SK-N-SH treated with all-trans-retinoic acid at 6 μM for 48 hours (cell line): ENCODE measurements around the gene TMEM138.

Experiments used
- ATAC-seq: fragments of 200-7000 bp; cut with Tn5 transposase; 3 replicates; pipeline ENCODE4 v1.9.1; 2020; ENCODE audit warnings: mild to moderate bottlenecking, moderate library complexity
- ARNTL ChIP-seq: fragments of 450-650 bp; formaldehyde crosslinking; IDR thresholded peaks from 2 replicates; pipeline ENCODE4 v1.5.0; 2020; ENCODE audit warnings: low read depth, mild to moderate bottlenecking, moderate library complexity, borderline replicate concordance
- BACH2 ChIP-seq: fragments of 250-450 bp; sonication (Bioruptor Pico); IDR thresholded peaks from 2 replicates; pipeline ENCODE4 v1.9.0; 2021; ENCODE audit warnings: mild to moderate bottlenecking, borderline replicate concordance
- CSDC2 ChIP-seq: fragments of 250-450 bp; sonication (Bioruptor Pico); IDR thresholded peaks from 2 replicates; pipeline ENCODE4 v1.5.0; 2020; ENCODE audit warnings: mild to moderate bottlenecking, moderate library complexity
- CSRNP3 ChIP-seq: fragments of 250-450 bp; sonication (Bioruptor Pico); IDR thresholded peaks from 2 replicates; pipeline ENCODE4 v1.5.1; 2021; ENCODE audit warnings: mild to moderate bottlenecking, moderate library complexity
- ESRRG ChIP-seq: fragments of 250-450 bp; sonication (Bioruptor Pico); IDR thresholded peaks from 2 replicates; pipeline ENCODE4 v1.6.1; 2021; ENCODE audit warnings: mild to moderate bottlenecking
- GLIS3 ChIP-seq: fragments of 250-450 bp; sonication (Bioruptor Pico); IDR thresholded peaks from 2 replicates; pipeline ENCODE4 v1.5.0; 2020; ENCODE audit warnings: mild to moderate bottlenecking, moderate library complexity
- ISL1 ChIP-seq: fragments of 250-450 bp; sonication (Bioruptor Pico); IDR thresholded peaks from 2 replicates; pipeline ENCODE4 v2.1.2; 2022; ENCODE audit warnings: mild to moderate bottlenecking, moderate library complexity
- PATZ1 ChIP-seq: fragments of 250-450 bp; sonication (Bioruptor Pico); IDR thresholded peaks from 2 replicates; pipeline ENCODE4 v1.8.0; 2020; ENCODE audit warnings: mild to moderate bottlenecking, moderate library complexity, borderline replicate concordance
- POU6F1 ChIP-seq: fragments of 250-450 bp; sonication (Bioruptor Pico); IDR thresholded peaks from 2 replicates; pipeline ENCODE4 v1.8.0; 2021; ENCODE audit warnings: low read depth, mild to moderate bottlenecking, moderate library complexity, borderline replicate concordance
- PPARA ChIP-seq: fragments of 250-450 bp; sonication (Bioruptor Pico); IDR thresholded peaks from 2 replicates; pipeline ENCODE4 v1.5.0; 2020; ENCODE audit warnings: mild to moderate bottlenecking, borderline replicate concordance
- RARB ChIP-seq: fragments of 250-450 bp; sonication (Bioruptor Pico); IDR thresholded peaks from 2 replicates; pipeline ENCODE4 v1.8.0; 2021; ENCODE audit warnings: mild to moderate bottlenecking, moderate library complexity
- TOX ChIP-seq: fragments of 250-450 bp; sonication (Bioruptor Pico); IDR thresholded peaks from 2 replicates; pipeline ENCODE4 v1.8.0; 2021; ENCODE audit warnings: mild to moderate bottlenecking, moderate library complexity, borderline replicate concordance
- TSHZ2 ChIP-seq: fragments of 250-450 bp; sonication (Bioruptor Pico); IDR thresholded peaks from 2 replicates; pipeline ENCODE4 v1.5.0; 2020; ENCODE audit warnings: mild to moderate bottlenecking, moderate library complexity
- ZC3H10 ChIP-seq: fragments of 250-450 bp; sonication (Bioruptor Pico); IDR thresholded peaks from 2 replicates; pipeline ENCODE4 v1.5.1; 2021; ENCODE audit warnings: mild to moderate bottlenecking, moderate library complexity
- ZFP3 ChIP-seq: fragments of 250-450 bp; sonication (Bioruptor Pico); IDR thresholded peaks from 2 replicates; pipeline ENCODE4 v1.5.0; 2020; ENCODE audit warnings: mild to moderate bottlenecking, moderate library complexity
- ZFP30 ChIP-seq: fragments of 450-650 bp; formaldehyde crosslinking; IDR thresholded peaks from 2 replicates; pipeline ENCODE4 v1.5.0; 2022; ENCODE audit warnings: mild to moderate bottlenecking, moderate library complexity
- ZNF565 ChIP-seq: fragments of 450-650 bp; formaldehyde crosslinking; conservative IDR thresholded peaks from 2 replicates; pipeline ENCODE4 v1.5.0; 2020; ENCODE audit warnings: low read depth, mild to moderate bottlenecking, moderate library complexity
- ZNF70 ChIP-seq: fragments of 450-650 bp; formaldehyde crosslinking; IDR thresholded peaks from 2 replicates; pipeline ENCODE4 v1.5.0; 2020; ENCODE audit warnings: mild to moderate bottlenecking, moderate library complexity

The TMEM138 gene

GRCh38 chr11:61325649-61326414 lies 36.3 kb upstream of the TMEM138 start:
- TF ChIP-seq ARNTL (CRISPR knock-in tag) (no peak), ZFP3 (CRISPR knock-in tag) (no peak), ESRRG (CRISPR knock-in tag) (no peak), ZFP30 (CRISPR knock-in tag) (no peak), BACH2 (CRISPR knock-in tag) (no peak), PPARA (CRISPR knock-in tag) (no peak), CSDC2 (CRISPR knock-in tag) (no peak), ZNF565 (CRISPR knock-in tag) (no peak), PATZ1 (CRISPR knock-in tag) (no peak)
- no peak for ATAC-seq

- peak; percentile 71 for ATAC-seq
- no peak for TF ChIP-seq TSHZ2 (CRISPR knock-in tag)
- no peak for TF ChIP-seq ZNF70 (CRISPR knock-in tag)
- no peak for TF ChIP-seq POU6F1 (CRISPR knock-in tag)
- peak; percentile 80 for TF ChIP-seq ISL1 (CRISPR knock-in tag)
Measured at GRCh38 chr11:61327669-61328071, 34.5 kb upstream of the TMEM138 start.

- TF ChIP-seq RARB (CRISPR knock-in tag): no peak
- TF ChIP-seq TOX (CRISPR knock-in tag): no peak
- TF ChIP-seq ESRRG (CRISPR knock-in tag): no peak
- no peak for TF ChIP-seq PATZ1 (CRISPR knock-in tag)
- TF ChIP-seq CSRNP3 (CRISPR knock-in tag): no peak
- no peak for TF ChIP-seq ZFP30 (CRISPR knock-in tag)
- TF ChIP-seq GLIS3 (CRISPR knock-in tag): no peak
- TF ChIP-seq ZC3H10 (CRISPR knock-in tag): no peak
- TF ChIP-seq PPARA (CRISPR knock-in tag): no peak
- no peak for TF ChIP-seq TSHZ2 (CRISPR knock-in tag)
- TF ChIP-seq, all 23 proteins: peak for 0
- no peak for ATAC-seq
Measured at GRCh38 chr11:61328351-61328750, 33.8 kb upstream of the TMEM138 start.
